Measurements from ENCODE around the gene GALNT10. TPM values are rescaled to one million over a fixed set of nuclear protein-coding genes. Genes with fewer than 3 reads are reported as not detected.
A peak's percentile ranks its signal among the peaks of the same experiment; 100 is the strongest.

Gene GALNT10
- total and polyA plus RNA-seq, 9 of the 15 experiments (the other 6 are each of a cell fraction or from before 2014, with no cell fraction given): 4.6 to 37.1 (median 13.3) TPM

DNA sequence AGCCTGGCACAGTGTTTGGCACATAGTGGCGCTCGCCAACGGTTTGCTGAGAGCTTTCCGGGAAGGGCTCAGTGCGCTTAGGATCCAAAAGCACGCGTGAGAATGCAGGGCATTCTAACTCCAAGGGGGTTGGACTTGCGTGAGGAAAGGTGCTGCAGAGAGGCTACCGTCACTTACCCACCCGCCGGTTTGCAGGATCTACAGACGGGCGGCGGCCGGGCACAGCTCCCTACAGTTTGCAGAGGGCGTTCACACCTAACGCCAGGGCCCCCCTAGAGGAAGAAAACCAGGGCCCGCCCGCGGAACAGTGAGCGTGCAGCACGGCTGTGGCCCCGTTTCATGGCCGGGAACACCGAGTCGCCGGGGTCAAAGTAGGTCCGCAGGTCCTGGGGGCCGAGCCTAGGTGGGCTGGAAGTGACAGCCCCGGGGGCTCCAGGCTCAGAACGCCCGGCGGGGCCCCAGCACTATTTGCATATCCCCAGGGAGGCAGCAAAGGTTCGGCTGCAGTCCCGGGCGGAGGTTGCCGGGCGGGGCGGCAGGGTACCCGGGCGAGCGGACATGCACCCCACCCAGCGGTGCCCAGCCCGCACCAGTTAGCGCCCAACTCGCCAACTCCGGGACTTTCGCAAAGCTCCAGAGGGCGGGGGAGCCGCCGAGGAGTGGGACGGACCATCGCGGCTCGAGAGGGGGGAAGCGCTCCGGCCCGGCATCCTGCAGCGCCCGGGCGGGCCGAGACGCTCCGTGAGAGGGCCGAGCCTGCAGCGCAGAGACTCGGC lies 526 bp upstream of the GALNT10 start (continued):
- TF ChIP-seq, protein P1, sequence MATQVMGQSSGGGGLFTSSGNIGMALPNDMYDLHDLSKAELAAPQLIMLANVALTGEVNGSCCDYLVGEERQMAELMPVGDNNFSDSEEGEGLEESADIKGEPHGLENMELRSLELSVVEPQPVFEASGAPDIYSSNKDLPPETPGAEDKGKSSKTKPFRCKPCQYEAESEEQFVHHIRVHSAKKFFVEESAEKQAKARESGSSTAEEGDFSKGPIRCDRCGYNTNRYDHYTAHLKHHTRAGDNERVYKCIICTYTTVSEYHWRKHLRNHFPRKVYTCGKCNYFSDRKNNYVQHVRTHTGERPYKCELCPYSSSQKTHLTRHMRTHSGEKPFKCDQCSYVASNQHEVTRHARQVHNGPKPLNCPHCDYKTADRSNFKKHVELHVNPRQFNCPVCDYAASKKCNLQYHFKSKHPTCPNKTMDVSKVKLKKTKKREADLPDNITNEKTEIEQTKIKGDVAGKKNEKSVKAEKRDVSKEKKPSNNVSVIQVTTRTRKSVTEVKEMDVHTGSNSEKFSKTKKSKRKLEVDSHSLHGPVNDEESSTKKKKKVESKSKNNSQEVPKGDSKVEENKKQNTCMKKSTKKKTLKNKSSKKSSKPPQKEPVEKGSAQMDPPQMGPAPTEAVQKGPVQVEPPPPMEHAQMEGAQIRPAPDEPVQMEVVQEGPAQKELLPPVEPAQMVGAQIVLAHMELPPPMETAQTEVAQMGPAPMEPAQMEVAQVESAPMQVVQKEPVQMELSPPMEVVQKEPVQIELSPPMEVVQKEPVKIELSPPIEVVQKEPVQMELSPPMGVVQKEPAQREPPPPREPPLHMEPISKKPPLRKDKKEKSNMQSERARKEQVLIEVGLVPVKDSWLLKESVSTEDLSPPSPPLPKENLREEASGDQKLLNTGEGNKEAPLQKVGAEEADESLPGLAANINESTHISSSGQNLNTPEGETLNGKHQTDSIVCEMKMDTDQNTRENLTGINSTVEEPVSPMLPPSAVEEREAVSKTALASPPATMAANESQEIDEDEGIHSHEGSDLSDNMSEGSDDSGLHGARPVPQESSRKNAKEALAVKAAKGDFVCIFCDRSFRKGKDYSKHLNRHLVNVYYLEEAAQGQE (IDR thresholded peaks at IDR 0.05; ENCODE audit: borderline replicate concordance): no peak
- TF ChIP-seq, protein P1 (CRISPR knock-in tag; IDR thresholded peaks at IDR 0.05; ENCODE audit: low read depth): 0 out of 2 replicates have a peak, but pooled peaks have one; percentile 41
- TF ChIP-seq NCOR1 (IDR thresholded peaks at IDR 0.05) (no peak), GABPB1 (CRISPR knock-in tag; IDR thresholded peaks at IDR 0.05) (peak; percentile 55), ILF3 (IDR thresholded peaks at IDR 0.05; ENCODE audit: borderline replicate concordance) (no peak), ZNF586 (CRISPR knock-in tag; conservative IDR thresholded peaks at IDR 0.05) (no peak), ZBTB5 (IDR thresholded peaks at IDR 0.05) (no peak), BHLHE40 (IDR thresholded peaks at IDR 0.05; ENCODE audit: low read length) (no peak; the same call in 1 of the 2 replicates), ZNF143 (CRISPR knock-in tag; IDR thresholded peaks at IDR 0.05) (no peak), POLR2G (IDR thresholded peaks at IDR 0.05; ENCODE audit: low read depth, low read length) (peak; percentile 87), MAZ (CRISPR knock-in tag; conservative IDR thresholded peaks at IDR 0.05 in 1 of 2, IDR thresholded peaks at IDR 0.05 in 1 of 2) (peak; percentile 96 to 98), ZNF280B (CRISPR knock-in tag; IDR thresholded peaks at IDR 0.05) (no peak), TAF15 (IDR thresholded peaks at IDR 0.05; ENCODE audit: low read depth, low read length) (no peak)
- TF ChIP-seq, protein P2, sequence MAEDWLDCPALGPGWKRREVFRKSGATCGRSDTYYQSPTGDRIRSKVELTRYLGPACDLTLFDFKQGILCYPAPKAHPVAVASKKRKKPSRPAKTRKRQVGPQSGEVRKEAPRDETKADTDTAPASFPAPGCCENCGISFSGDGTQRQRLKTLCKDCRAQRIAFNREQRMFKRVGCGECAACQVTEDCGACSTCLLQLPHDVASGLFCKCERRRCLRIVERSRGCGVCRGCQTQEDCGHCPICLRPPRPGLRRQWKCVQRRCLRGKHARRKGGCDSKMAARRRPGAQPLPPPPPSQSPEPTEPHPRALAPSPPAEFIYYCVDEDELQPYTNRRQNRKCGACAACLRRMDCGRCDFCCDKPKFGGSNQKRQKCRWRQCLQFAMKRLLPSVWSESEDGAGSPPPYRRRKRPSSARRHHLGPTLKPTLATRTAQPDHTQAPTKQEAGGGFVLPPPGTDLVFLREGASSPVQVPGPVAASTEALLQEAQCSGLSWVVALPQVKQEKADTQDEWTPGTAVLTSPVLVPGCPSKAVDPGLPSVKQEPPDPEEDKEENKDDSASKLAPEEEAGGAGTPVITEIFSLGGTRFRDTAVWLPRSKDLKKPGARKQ (CRISPR knock-in tag; IDR thresholded peaks at IDR 0.05): 0 out of 2 replicates have a peak, but pooled peaks have one; percentile 21

All from K562 (cell line).